ENCODE measurements around the gene HKDC1.
"Not testable (repeated sequence)": the region's sequence is repeated elsewhere in the genome, so short reads cannot be mapped to it uniquely, and the experiment has no call there.

Gene HKDC1

GRCh38 chr10:69306421-69306820 is 86.3 kb downstream of the HKDC1 start:
- no peak overlapping the region for H3K9ac ChIP-seq (ENCODE audit: low read depth, low read length, poor library complexity, severe bottlenecking)
- no peaks in the 10 kb centered on the region for H4K20me1 ChIP-seq (ENCODE audit: insufficient read depth, low read length, poor library complexity, severe bottlenecking)
- H2AFZ ChIP-seq (ENCODE audit: low read length) = no peak overlapping the region
- TF ChIP-seq EZH2phosphoT487 (IDR thresholded peaks at IDR 0.05; ENCODE audit: borderline replicate concordance) (no peak), CTCF (conservative IDR thresholded peaks at IDR 0.05; ENCODE audit: low read length) (no peak)
- H3K4me1 ChIP-seq (ENCODE audit: insufficient read depth, low read length, poor library complexity, severe bottlenecking) = no peaks in the 10 kb centered on the region
- no peak overlapping the region for H3K4me2 ChIP-seq (ENCODE audit: low read depth, low read length, poor library complexity, severe bottlenecking)
- no peaks in the 10 kb centered on the region for H3K27me3 ChIP-seq (ENCODE audit: insufficient read depth, low read length, poor library complexity, severe bottlenecking)
- no peaks in the 10 kb centered on the region for H3F3A ChIP-seq (ENCODE audit: low read depth)
- H3K79me2 ChIP-seq (ENCODE audit: insufficient read depth, low read length) = no peaks in the 10 kb centered on the region
- no peak overlapping the region for H3K4me3 ChIP-seq (ENCODE audit: low read length, poor library complexity, severe bottlenecking)
- H3K9me2 ChIP-seq (replicated peaks; ENCODE audit: low read depth, low read length) = no peaks in the 10 kb centered on the region
- H3K36me3 ChIP-seq (ENCODE audit: insufficient read depth, low read length) = no peaks in the 10 kb centered on the region
- H3K9me3 ChIP-seq (ENCODE audit: insufficient read depth, low read depth, low read length) = no peaks in the 10 kb centered on the region

- no peak for TF ChIP-seq CTCF (conservative IDR thresholded peaks at IDR 0.05; ENCODE audit: low read length)
- TF ChIP-seq EZH2phosphoT487 (IDR thresholded peaks at IDR 0.05; ENCODE audit: borderline replicate concordance) = no peak
- Histone ChIP-seq H3K79me2 (ENCODE audit: insufficient read depth, low read length) (no peaks in the 10 kb centered on the region), H3K36me3 (ENCODE audit: insufficient read depth, low read length) (no peaks in the 10 kb centered on the region)
These were observed 87.3 kb downstream of the HKDC1 start for GRCh38 chr10:69307434-69307833.

DNA sequence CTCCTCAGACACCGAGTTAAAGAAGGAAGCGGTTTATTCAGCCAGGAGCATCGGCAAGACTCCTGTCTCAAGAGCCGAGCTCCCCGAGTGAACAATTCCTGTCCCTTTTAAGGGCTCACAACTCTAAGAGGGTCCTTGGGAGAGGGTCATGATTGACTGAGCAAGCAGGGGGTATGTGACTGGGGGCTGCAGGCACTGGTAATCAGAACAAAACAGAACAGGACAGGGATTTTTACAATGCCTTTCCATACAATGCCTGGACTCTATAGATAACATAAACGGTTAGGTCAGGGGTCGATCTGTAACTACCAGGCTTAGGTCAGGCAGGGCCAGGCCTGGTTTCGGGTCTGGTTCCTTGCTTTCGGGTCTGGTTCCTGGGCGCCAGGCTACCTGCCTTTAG is 88.2 kb downstream of the HKDC1 start:
- not testable (repeated sequence) for H3F3A ChIP-seq (ENCODE audit: low read depth); H3K4me1 ChIP-seq (ENCODE audit: insufficient read depth, low read length, poor library complexity, severe bottlenecking); H2AFZ ChIP-seq (ENCODE audit: low read length); H3K27me3 ChIP-seq (ENCODE audit: insufficient read depth, low read length, poor library complexity, severe bottlenecking); H3K36me3 ChIP-seq (ENCODE audit: insufficient read depth, low read length); H3K9me3 ChIP-seq (ENCODE audit: insufficient read depth, low read depth, low read length); H3K9ac ChIP-seq (ENCODE audit: low read depth, low read length, poor library complexity, severe bottlenecking); H3K9me2 ChIP-seq (replicated peaks; ENCODE audit: low read depth, low read length); H3K79me2 ChIP-seq (ENCODE audit: insufficient read depth, low read length); H3K4me3 ChIP-seq (ENCODE audit: low read length, poor library complexity, severe bottlenecking); H4K20me1 ChIP-seq (ENCODE audit: insufficient read depth, low read length, poor library complexity, severe bottlenecking); H3K4me2 ChIP-seq (ENCODE audit: low read depth, low read length, poor library complexity, severe bottlenecking)

More at GRCh38 chr10:69307434-69307833, 87.3 kb downstream of the HKDC1 start:
- Histone ChIP-seq H3F3A (ENCODE audit: low read depth) (no peaks in the 10 kb centered on the region), H3K4me1 (ENCODE audit: insufficient read depth, low read length, poor library complexity, severe bottlenecking) (no peaks in the 10 kb centered on the region), H3K4me3 (ENCODE audit: low read length, poor library complexity, severe bottlenecking) (no peak overlapping the region), H3K27me3 (ENCODE audit: insufficient read depth, low read length, poor library complexity, severe bottlenecking) (no peaks in the 10 kb centered on the region), H3K9ac (ENCODE audit: low read depth, low read length, poor library complexity, severe bottlenecking) (no peak overlapping the region), H2AFZ (ENCODE audit: low read length) (no peak overlapping the region), H3K9me2 (replicated peaks; ENCODE audit: low read depth, low read length) (no peaks in the 10 kb centered on the region), H3K9me3 (ENCODE audit: insufficient read depth, low read depth, low read length) (no peaks in the 10 kb centered on the region), H4K20me1 (ENCODE audit: insufficient read depth, low read length, poor library complexity, severe bottlenecking) (no peaks in the 10 kb centered on the region), H3K4me2 (ENCODE audit: low read depth, low read length, poor library complexity, severe bottlenecking) (no peak overlapping the region)

DNA sequence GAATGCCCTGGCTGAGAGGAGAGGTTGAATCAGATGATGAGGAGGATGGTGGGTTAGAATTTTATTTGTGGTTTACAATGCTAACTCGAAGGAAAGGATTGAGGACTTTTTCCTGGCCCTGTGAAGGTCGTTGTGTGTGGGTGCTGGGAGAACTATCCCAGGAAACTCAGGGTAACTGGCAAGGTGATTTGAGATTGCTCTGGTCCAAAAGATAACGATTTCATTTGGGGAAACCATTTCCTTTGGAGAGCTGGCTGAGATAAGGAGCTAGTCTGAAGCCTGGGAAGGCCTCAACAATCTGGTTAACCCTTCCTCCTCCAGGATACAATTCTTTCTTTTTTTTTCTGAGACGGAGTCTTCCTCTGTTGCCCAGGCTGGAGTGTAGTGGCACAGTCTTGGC is 91.2 kb downstream of the HKDC1 start:
- Histone ChIP-seq H2AFZ (ENCODE audit: low read length) (no peak overlapping the region), H3K9me2 (replicated peaks; ENCODE audit: low read depth, low read length) (no peaks in the 10 kb centered on the region), H3K4me2 (ENCODE audit: low read depth, low read length, poor library complexity, severe bottlenecking) (no peak overlapping the region), H4K20me1 (ENCODE audit: insufficient read depth, low read length, poor library complexity, severe bottlenecking) (no peaks in the 10 kb centered on the region), H3K27me3 (ENCODE audit: insufficient read depth, low read length, poor library complexity, severe bottlenecking) (no peaks in the 10 kb centered on the region), H3K4me1 (ENCODE audit: insufficient read depth, low read length, poor library complexity, severe bottlenecking) (no peaks in the 10 kb centered on the region), H3K36me3 (ENCODE audit: insufficient read depth, low read length) (no peaks in the 10 kb centered on the region), H3K4me3 (ENCODE audit: low read length, poor library complexity, severe bottlenecking) (no peak overlapping the region), H3K79me2 (ENCODE audit: insufficient read depth, low read length) (no peaks in the 10 kb centered on the region), H3K9me3 (ENCODE audit: insufficient read depth, low read depth, low read length) (no peaks in the 10 kb centered on the region), H3K9ac (ENCODE audit: low read depth, low read length, poor library complexity, severe bottlenecking) (no peak overlapping the region), H3F3A (ENCODE audit: low read depth) (no peaks in the 10 kb centered on the region)
- no peak for TF ChIP-seq CTCF (conservative IDR thresholded peaks at IDR 0.05; ENCODE audit: low read length)
- TF ChIP-seq EZH2phosphoT487 (IDR thresholded peaks at IDR 0.05; ENCODE audit: borderline replicate concordance) = no peak
